Lower leg skin (tissue), 4 donors: ENCODE results near the gene RTL1. TPM values are rescaled to one million over a fixed set of nuclear protein-coding genes. Genes with fewer than 3 reads are reported as not detected.

Experiments used
- DNase-seq, 2 donors: peaks; one replicate each; pipeline ENCODE4 v3.0.0-alpha.2; 2019; ENCODE audit warnings: low spot score in 2 of 2
- H3K4me3 ChIP-seq: fragments of 200-600 bp; sonication (generic); 2 replicates; pipeline ENCODE4 v1.5.1; 2017; ENCODE audit warnings: mild to moderate bottlenecking, low read depth; ENCODE audit not compliant: poor library complexity, severe bottlenecking
- POLR2A ChIP-seq, 2 donors: fragments of 450-650 bp; IDR thresholded peaks; one replicate each; pipeline ENCODE4 v1.6.1; 2016 to 2017; ENCODE audit warnings: antibody characterized with exemption in 2 of 2, mild to moderate bottlenecking in 1 of 2, moderate library complexity in 1 of 2
- WGBS, 2 donors: methylation state at CpG; one replicate each; pipeline ENCODE4 v1.1.5; 2018; 5-methylcytosine and 5-hydroxymethylcytosine counted together
- intact Hi-C: fragments of 100-400 bp; cut with DNase I; formaldehyde crosslinking; loops from one replicate; pipeline ENCODE4 v1.15.0; 2023; ENCODE audit warnings: low total_unique reads
- total RNA-seq, 4 donors: library from RNA; depleted of rRNA; stranded (reverse); fragments of >200 nt; gene quantifications; one replicate each; pipeline ENCODE4 v1.1.0, GENCODE V29; 2016
- TF ChIP-seq, protein P1 (sequence below), 3 donors: fragments of 450-650 bp; IDR thresholded peaks; one replicate each; pipeline ENCODE4 v1.5.1; 2016; ENCODE audit warnings: antibody characterized with exemption in 3 of 3, mild to moderate bottlenecking in 3 of 3, moderate library complexity in 2 of 3

RTL1 gene
- total RNA-seq, 4 donors from 2014 or later: not detected

DNA sequence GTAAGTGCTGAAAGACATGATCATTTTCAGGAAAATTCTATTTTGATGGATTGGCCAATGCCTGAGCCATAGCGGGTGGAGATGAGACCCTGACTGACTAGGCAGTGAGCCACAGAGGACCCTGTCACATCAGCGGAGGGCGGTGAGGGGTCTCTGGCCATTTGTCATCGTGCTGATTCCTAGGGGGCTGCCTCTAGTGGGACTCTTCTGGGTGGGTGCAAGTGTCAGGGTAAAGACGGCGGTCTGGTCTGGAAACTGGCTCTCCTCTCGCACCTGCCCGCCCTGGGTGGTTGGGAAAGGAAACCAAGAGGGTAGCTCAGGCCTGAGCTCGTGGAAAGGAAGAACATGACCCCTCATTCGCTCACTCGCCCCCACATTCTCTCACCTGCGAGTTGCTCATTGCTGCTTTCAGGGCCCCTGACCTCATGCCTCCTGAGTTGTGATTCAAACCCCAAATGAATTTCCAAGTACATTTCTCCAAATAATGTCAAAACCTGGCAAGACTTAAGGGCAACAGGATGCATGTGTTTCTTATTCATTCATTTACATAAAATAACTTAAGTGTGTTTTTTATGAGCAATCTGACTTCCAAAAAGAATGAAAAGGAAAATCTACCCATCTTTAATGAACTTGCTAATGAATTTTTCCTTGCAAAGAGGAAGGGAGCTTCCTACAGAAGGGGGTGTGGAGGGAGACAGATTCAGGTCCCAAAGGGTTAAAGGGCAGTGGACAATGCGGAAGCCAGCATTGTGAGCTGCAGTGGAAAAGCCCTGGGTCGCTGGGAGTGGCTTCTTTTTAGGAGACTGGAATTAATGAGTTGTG, 64.8 kb downstream of the RTL1 start:
- H3K4me3 ChIP-seq: no peak overlapping the region
- intact Hi-C loops: no loop called here
- TF ChIP-seq, protein P1, sequence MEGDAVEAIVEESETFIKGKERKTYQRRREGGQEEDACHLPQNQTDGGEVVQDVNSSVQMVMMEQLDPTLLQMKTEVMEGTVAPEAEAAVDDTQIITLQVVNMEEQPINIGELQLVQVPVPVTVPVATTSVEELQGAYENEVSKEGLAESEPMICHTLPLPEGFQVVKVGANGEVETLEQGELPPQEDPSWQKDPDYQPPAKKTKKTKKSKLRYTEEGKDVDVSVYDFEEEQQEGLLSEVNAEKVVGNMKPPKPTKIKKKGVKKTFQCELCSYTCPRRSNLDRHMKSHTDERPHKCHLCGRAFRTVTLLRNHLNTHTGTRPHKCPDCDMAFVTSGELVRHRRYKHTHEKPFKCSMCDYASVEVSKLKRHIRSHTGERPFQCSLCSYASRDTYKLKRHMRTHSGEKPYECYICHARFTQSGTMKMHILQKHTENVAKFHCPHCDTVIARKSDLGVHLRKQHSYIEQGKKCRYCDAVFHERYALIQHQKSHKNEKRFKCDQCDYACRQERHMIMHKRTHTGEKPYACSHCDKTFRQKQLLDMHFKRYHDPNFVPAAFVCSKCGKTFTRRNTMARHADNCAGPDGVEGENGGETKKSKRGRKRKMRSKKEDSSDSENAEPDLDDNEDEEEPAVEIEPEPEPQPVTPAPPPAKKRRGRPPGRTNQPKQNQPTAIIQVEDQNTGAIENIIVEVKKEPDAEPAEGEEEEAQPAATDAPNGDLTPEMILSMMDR (IDR thresholded peaks at IDR 0.05): no peak
- no peak for TF ChIP-seq POLR2A (IDR thresholded peaks at IDR 0.05)
- no peak for DNase-seq
- 81 to 86% methylated on average over 14 of the region's 14 CpGs for WGBS, 2 donors

DNA sequence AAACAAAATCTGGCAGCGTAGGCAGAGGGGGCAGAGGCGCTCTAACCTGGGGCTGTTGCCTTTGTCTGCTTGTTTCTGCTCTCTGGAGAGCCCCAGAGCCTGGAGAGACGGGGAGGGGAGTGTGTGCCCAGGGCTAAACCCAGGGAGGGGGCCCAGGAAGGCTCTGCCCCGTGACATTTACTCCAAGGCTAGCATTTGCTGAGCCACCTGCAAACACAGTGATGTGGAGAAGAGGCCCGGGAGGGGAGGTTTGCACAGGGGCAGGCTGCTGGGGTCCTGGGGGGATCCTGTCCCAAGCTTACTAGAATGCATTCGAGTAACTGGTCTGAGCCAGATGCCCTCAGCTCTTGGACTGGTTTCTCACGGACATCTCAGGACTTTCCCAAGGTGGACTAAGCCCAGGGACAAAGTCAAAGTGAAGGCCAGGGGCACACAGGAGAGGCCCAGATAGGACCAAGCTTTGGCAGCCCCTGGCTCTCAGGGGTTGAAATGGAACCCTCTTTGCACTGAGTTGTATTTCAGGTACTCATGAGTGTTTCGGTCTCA, 65.6 kb downstream of the RTL1 start:
- TF ChIP-seq POLR2A (IDR thresholded peaks at IDR 0.05): no peak
- TF ChIP-seq, protein P1 (IDR thresholded peaks at IDR 0.05): no peak
- no peak overlapping the region for H3K4me3 ChIP-seq
- WGBS, 2 donors: 81 to 90% methylated on average over 8 of the region's 8 CpGs
- intact Hi-C loops: no loop called here
- DNase-seq: no peak

DNA sequence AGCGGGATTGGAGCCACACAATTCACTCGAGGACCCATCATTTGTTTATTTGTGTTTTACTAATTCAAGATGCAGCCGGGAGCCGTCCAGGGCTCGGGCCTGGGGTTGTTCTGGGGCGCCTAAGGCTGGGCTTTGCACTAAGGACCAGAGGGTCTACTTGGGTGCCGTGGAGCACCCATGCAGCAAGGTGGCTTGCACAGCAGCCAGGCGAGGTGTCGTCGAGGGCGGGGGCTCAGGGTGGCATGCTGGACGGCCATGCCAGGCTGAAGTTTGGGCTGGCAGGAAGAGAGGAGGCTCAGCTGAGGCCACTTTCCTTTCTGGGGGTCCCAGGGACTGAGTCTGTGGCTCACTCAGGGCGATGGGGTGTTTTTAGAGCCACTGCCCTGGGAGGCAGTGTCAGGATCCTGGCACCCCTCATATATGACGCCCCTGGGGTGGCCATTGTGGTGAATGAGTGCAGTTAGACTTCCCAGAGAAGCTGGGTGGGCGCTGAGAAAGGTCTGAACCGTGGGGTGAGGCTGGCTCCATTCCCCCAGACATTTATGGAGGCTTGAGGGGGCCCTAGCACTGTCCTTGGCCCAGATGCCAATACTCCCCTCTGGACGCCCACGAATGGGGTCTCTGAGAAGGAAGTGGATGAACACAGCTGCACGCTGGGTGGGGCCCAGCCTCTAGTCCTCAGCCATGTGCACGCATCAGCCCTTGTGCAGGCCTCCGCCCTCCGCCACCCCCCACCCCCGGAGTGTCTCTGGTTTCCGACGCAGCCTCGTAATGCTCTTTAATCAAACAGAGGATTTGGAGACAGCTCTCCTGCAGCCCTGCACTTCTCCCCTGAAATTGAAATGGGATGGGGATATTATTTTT, 66.3 kb downstream of the RTL1 start:
- TF ChIP-seq, protein P1 (IDR thresholded peaks at IDR 0.05): no peak
- no peak for TF ChIP-seq POLR2A (IDR thresholded peaks at IDR 0.05)
- 83% methylated on average over 25 to 26 of the region's 26 CpGs for WGBS, 2 donors
- DNase-seq: no peak
- intact Hi-C loops: no loop called here
- H3K4me3 ChIP-seq: no peak overlapping the region

DNA sequence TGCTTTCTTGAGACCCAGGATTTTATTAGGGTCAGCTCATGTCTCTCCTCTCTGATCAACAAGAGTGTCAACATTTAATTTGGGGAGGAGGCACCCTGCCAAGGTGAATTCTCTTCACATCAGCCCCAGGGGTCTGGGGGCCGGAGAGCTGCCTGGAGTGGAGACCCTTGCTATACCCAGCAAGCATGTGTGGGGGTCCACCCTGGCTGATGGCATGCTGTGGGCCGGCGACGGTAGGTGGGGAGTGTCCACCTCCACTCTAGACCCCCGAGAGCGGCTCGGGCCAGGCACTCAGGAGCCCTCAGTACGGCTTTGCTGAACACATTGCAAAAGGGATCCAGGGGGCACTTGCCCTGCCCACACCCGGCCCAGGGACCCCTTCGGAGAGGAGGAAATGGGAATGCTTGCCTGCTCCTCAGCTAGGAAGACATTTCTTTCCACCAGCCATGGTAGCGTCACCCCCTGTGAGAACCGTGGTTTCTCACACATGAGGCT, 67.2 kb downstream of the RTL1 start:
- 91 to 95% methylated on average over 5 to 11 of the region's 12 CpGs for WGBS, 2 donors
- TF ChIP-seq, protein P1 (IDR thresholded peaks at IDR 0.05): no peak
- no peak for TF ChIP-seq POLR2A (IDR thresholded peaks at IDR 0.05)
- no peak overlapping the region for H3K4me3 ChIP-seq
- intact Hi-C loops: no loop called here
- DNase-seq: no peak

DNA sequence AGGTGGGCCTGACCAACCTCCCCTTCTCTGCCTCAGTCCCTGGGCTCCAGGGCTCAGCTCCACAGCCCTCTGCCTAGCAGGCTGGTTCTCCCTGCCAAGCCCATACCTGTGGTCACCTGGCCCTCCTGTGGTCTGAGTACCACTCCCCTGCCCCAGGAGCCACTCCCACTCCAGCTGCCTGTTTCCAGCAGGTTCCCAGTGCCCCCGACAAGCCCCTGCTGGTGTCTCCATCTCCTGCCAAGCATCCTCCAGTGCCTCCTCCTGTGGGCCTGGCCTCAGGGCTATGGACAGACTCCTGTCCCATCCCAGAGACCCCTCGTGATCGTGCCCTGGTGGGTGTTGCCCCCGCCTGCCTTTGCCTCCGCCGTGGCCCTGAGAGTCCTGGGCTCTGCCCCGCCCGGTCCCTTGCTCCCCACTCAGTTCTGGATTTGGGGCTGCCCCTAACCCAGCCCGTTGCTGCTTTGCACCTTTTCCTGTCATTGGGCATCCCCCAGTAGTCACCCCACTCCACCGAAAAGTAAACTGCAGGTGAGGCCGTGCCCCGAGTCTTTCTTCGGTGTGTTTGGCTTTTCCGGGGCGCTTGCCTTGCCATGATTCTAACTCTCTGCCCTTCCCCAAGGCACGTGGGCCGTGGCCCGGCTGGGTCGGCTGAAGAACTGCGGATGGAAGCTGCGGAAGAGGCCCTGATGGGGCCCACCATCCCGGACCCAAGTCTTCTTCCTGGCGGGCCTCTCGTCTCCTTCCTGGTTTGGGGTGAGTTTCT, 67.8 kb downstream of the RTL1 start:
- TF ChIP-seq, protein P1 (IDR thresholded peaks at IDR 0.05): no peak
- no peak for TF ChIP-seq POLR2A (IDR thresholded peaks at IDR 0.05)
- DNase-seq: no peak
- WGBS, 2 donors: 88 to 89% methylated on average over 24 of the region's 24 CpGs
- intact Hi-C loops: no loop called here
- no peak overlapping the region for H3K4me3 ChIP-seq
